ENCODE measurements around the gene TMOD4.

GRCh38 chr1:151147665-151148064 lies 28.1 kb downstream of the TMOD4 start:
- no peak for TF ChIP-seq ZFX (IDR thresholded peaks at IDR 0.05)
- TF ChIP-seq, protein P1, sequence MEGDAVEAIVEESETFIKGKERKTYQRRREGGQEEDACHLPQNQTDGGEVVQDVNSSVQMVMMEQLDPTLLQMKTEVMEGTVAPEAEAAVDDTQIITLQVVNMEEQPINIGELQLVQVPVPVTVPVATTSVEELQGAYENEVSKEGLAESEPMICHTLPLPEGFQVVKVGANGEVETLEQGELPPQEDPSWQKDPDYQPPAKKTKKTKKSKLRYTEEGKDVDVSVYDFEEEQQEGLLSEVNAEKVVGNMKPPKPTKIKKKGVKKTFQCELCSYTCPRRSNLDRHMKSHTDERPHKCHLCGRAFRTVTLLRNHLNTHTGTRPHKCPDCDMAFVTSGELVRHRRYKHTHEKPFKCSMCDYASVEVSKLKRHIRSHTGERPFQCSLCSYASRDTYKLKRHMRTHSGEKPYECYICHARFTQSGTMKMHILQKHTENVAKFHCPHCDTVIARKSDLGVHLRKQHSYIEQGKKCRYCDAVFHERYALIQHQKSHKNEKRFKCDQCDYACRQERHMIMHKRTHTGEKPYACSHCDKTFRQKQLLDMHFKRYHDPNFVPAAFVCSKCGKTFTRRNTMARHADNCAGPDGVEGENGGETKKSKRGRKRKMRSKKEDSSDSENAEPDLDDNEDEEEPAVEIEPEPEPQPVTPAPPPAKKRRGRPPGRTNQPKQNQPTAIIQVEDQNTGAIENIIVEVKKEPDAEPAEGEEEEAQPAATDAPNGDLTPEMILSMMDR (conservative IDR thresholded peaks at IDR 0.05) = no peak
